CD14-positive monocyte (primary cell): ENCODE measurements around the gene SIGLEC12. TPM values are rescaled to one million over a fixed set of nuclear protein-coding genes. Genes with fewer than 3 reads are reported as not detected.

Experiments
- DNase-seq, 3 donors: peaks; one replicate each; pipeline ENCODE4 v3.0.0-alpha.2; 2011 to 2022
- H2AFZ ChIP-seq: 2 replicates; pipeline ENCODE4 v1.6.0; 2012; ENCODE audit warnings: mild to moderate bottlenecking, low read depth, low read length, inconsistent platforms; ENCODE audit not compliant: insufficient read depth, poor library complexity, severe bottlenecking
- H3K27ac ChIP-seq, 2 donors: 1 replicate in 1 of 2; 2 replicates in 1 of 2; pipeline ENCODE4 v1.5.1; 2012 to 2013; ENCODE audit warnings: low read length in 2 of 2, control low read depth in 1 of 2, inconsistent platforms in 1 of 2, low read depth in 1 of 2, mild to moderate bottlenecking in 1 of 2
- H3K27me3 ChIP-seq, 2 donors: one replicate each; pipeline versions ENCODE4 v1.6.0 to v1.6.1; 2011 to 2013; ENCODE audit warnings: low read length in 2 of 2; ENCODE audit not compliant: control insufficient read depth in 2 of 2, insufficient read depth in 2 of 2
- H3K36me3 ChIP-seq, 2 donors: replicated peaks in 1 of 2; 1 replicate in 1 of 2; 2 replicates in 1 of 2; pipeline versions ENCODE4 v1.5.1 to v1.6.1; 2012 to 2013; ENCODE audit warnings: low read length in 2 of 2, control low read depth in 1 of 2, inconsistent platforms in 1 of 2, mild to moderate bottlenecking in 1 of 2; ENCODE audit not compliant: insufficient read depth in 2 of 2, control insufficient read depth in 1 of 2
- H3K4me1 ChIP-seq, 2 donors: 1 replicate in 1 of 2; 2 replicates in 1 of 2; pipeline versions ENCODE4 v1.5.1 to v1.6.1; 2012 to 2013; ENCODE audit warnings: low read length in 2 of 2, control low read depth in 1 of 2, inconsistent platforms in 1 of 2, mild to moderate bottlenecking in 1 of 2, moderate library complexity in 1 of 2; ENCODE audit not compliant: insufficient read depth in 2 of 2, control insufficient read depth in 1 of 2
- H3K4me2 ChIP-seq: replicated peaks from 2 replicates; pipeline ENCODE3; 2012; ENCODE audit warnings: low read length, moderate library complexity, mild to moderate bottlenecking; ENCODE audit not compliant: poor library complexity, severe bottlenecking; ENCODE audit errors: extremely low read depth
- H3K4me3 ChIP-seq, 3 experiments: fragments of 200-600 bp in 1 of 3; sonication (generic) in 1 of 3; replicated peaks in 1 of 3; 1 replicate in 2 of 3; 2 replicates in 1 of 3; pipeline ENCODE4 v1.5.1; 2011 to 2013; ENCODE audit warnings: low read length in 3 of 3, mild to moderate bottlenecking in 3 of 3, control low read depth in 2 of 3, low read depth in 2 of 3, inconsistent platforms in 1 of 3, moderate library complexity in 1 of 3
- H3K79me2 ChIP-seq: 2 replicates; pipeline ENCODE4 v1.6.0; 2012; ENCODE audit warnings: mild to moderate bottlenecking, control low read depth, inconsistent platforms, low read length, moderate library complexity; ENCODE audit not compliant: insufficient read depth
- H3K9ac ChIP-seq: 2 replicates; pipeline ENCODE4 v1.6.0; 2017; ENCODE audit warnings: low read length, mild to moderate bottlenecking; ENCODE audit not compliant: insufficient read depth, poor library complexity, severe bottlenecking
- H3K9me3 ChIP-seq, 2 donors: replicated peaks in 1 of 2; 1 replicate in 1 of 2; 2 replicates in 1 of 2; pipeline versions ENCODE4 v1.5.1 to v1.6.1; 2012 to 2013; ENCODE audit warnings: low read length in 2 of 2, control low read depth in 1 of 2; ENCODE audit not compliant: control insufficient read depth in 1 of 2, insufficient read depth in 1 of 2
- H4K20me1 ChIP-seq: 2 replicates; pipeline ENCODE4 v1.6.0; 2012; ENCODE audit warnings: mild to moderate bottlenecking, low read length, control low read depth, moderate library complexity; ENCODE audit not compliant: insufficient read depth
- H3K27ac Mint-ChIP-seq, 7 donors: one replicate each; pipeline ENCODE4 v1.8.0; 2020; ENCODE audit warnings: mild to moderate bottlenecking in 7 of 7, mixed read lengths in 7 of 7, moderate library complexity in 6 of 7, inconsistent platforms in 2 of 7
- H3K27me3 Mint-ChIP-seq, 3 donors: one replicate each; pipeline ENCODE4 v1.8.0; 2021 to 2022; ENCODE audit warnings: low read depth in 3 of 3, mild to moderate bottlenecking in 3 of 3, mixed read lengths in 3 of 3, moderate library complexity in 3 of 3, inconsistent platforms in 1 of 3
- H3K36me3 Mint-ChIP-seq, 2 donors: one replicate each; pipeline ENCODE4 v1.8.0; 2020; ENCODE audit warnings: mixed read lengths in 2 of 2, inconsistent platforms in 1 of 2, mild to moderate bottlenecking in 1 of 2
- H3K4me1 Mint-ChIP-seq: one replicate; pipeline ENCODE4 v1.8.0; 2020; ENCODE audit warnings: mild to moderate bottlenecking, mixed read lengths
- H3K4me3 Mint-ChIP-seq, 2 donors: one replicate each; pipeline ENCODE4 v1.8.0; 2020; ENCODE audit warnings: mild to moderate bottlenecking in 2 of 2, mixed read lengths in 2 of 2, moderate library complexity in 1 of 2
- H3K9me3 Mint-ChIP-seq, 7 donors: one replicate each; pipeline ENCODE4 v1.8.0; 2020 to 2022; ENCODE audit warnings: mixed read lengths in 7 of 7, mild to moderate bottlenecking in 6 of 7, moderate library complexity in 6 of 7, inconsistent platforms in 2 of 7
- CTCF ChIP-seq: fragments of 200-600 bp; IDR thresholded peaks from one replicate; pipeline ENCODE4 v1.8.0; 2022; ENCODE audit warnings: antibody characterized with exemption, mild to moderate bottlenecking
- WGBS: methylation state at CpG from one replicate; pipeline ENCODE4 v1.1.5; 2013; ENCODE audit warnings: missing lambda C conversion rate; ENCODE audit not compliant: insufficient coverage; 5-methylcytosine and 5-hydroxymethylcytosine counted together
- intact Hi-C, 2 donors: fragments of 100-400 bp; cut with micrococcal nuclease; formaldehyde crosslinking; loops; one replicate each; pipeline versions ENCODE4 v1.15.0 to v1.15.1; 2023
- polyA plus RNA-seq, 3 donors: library from polyadenylated mRNA; depleted of rRNA in 1 of 3; unstranded in 2 of 3; stranded (reverse) in 1 of 3; fragments of 300-500 nt in 2 of 3; fragments of >200 nt in 1 of 3; fragmentation: Illumina TruSeq in 2 of 3; gene quantifications; 1 replicate in 2 of 3; 2 replicates in 1 of 3; pipeline ENCODE4 v1.2.3, GENCODE V29; 2012 to 2021

SIGLEC12 gene
- polyA plus RNA-seq, 3 donors = 0.24 to 1.8 (median 1.3) TPM

- Histone ChIP-seq H3K36me3 (no peaks in the 10 kb centered on the region), H3K9me3 (peaks cover 0 to 11% of the 10 kb centered on the region in 2 donors), H3K4me1 (no peaks in the 10 kb centered on the region), H2AFZ (no peak overlapping the region), H4K20me1 (no peaks in the 10 kb centered on the region), H3K4me2 (no peak overlapping the region), H3K4me3 (no peak overlapping the region), H3K27ac (no peak overlapping the region), H3K27me3 (no peaks in the 10 kb centered on the region), H3K9ac (no peak overlapping the region), H3K79me2 (no peaks in the 10 kb centered on the region)
- WGBS = no CpG with 5 or more reads among the region's 2 CpGs
- H3K27me3 Mint-ChIP-seq = peaks cover 0 to 4% (median 0%) of the 10 kb centered on the region in 3 donors
- intact Hi-C loops = no loop called here
- DNase-seq = no peak
- H3K27ac Mint-ChIP-seq = no peak overlapping the region
- peaks cover 0 to 3% of the 10 kb centered on the region in 2 donors for H3K36me3 Mint-ChIP-seq
- peaks cover 6% of the 10 kb centered on the region for H3K4me1 Mint-ChIP-seq
- H3K4me3 Mint-ChIP-seq = no peak overlapping the region
- TF ChIP-seq CTCF = no peak
- H3K9me3 Mint-ChIP-seq = peaks cover 4 to 19% (median 10%) of the 10 kb centered on the region in 7 donors
Observed at GRCh38 chr19:51520728-51521127, 19.1 kb upstream of the SIGLEC12 start.

DNA sequence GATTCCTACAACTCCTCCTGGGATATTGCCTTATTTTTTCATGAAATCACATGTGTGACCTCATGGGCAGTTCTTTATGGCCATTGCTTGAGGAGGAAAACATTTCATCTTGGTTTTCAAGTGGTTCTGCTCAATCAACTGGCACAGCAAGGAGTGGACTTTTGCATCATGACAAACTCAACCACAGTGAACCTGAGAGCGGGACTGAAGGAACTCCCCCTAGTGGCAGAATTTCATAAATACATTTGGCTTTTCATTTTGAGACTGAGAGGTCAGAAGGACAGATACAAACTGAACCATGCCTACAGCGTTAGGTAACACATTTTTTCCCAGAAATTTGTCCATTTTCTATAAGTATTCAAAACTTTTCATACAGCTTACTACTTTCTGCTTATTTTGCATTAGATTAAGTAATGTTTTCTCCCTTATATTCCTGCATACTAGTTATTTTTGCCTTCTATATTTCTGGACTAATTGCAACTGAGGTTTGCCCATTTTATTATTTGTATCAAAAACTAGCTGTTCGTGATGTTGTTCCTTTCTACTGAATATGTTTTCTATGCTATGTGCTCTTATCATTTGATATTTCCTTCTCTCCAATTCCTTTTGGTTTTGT lies 13.4 kb upstream of the SIGLEC12 start:
- H3K27ac Mint-ChIP-seq = no peak overlapping the region

More for the DNA sequence above, 13.4 kb upstream of the SIGLEC12 start:
- peak; percentile 58 to 71 (median 69) for DNase-seq
- peaks cover 0 to 3% of the 10 kb centered on the region in 2 donors for H3K36me3 Mint-ChIP-seq
- Histone ChIP-seq H3K27me3 (no peaks in the 10 kb centered on the region), H3K27ac (no peak overlapping the region), H4K20me1 (no peaks in the 10 kb centered on the region), H3K9ac (no peak overlapping the region), H3K4me3 (no peak overlapping the region), H3K9me3 (peaks cover 0 to 11% of the 10 kb centered on the region in 2 donors), H3K79me2 (no peaks in the 10 kb centered on the region), H2AFZ (no peak overlapping the region), H3K4me2 (no peak overlapping the region), H3K36me3 (no peaks in the 10 kb centered on the region), H3K4me1 (peaks cover 10 to 15% of the 10 kb centered on the region in 2 donors)
- WGBS = 0% methylated on average over 1 of the region's 3 CpGs
- intact Hi-C loops = loop anchor here (1.0 to 2.0 kb wide), 2 partner anchors 42 kb away; no protein-coding TSS in a partner anchor
- peaks cover 4 to 13% (median 10%) of the 10 kb centered on the region in 7 donors for H3K9me3 Mint-ChIP-seq
- H3K4me3 Mint-ChIP-seq = no peak overlapping the region
- peak; percentile 85 for TF ChIP-seq CTCF
- peaks cover 0 to under 1% (median 0%) of the 10 kb centered on the region in 3 donors for H3K27me3 Mint-ChIP-seq
- peaks cover 20% of the 10 kb centered on the region for H3K4me1 Mint-ChIP-seq
